Activated CD8-positive, alpha-beta T cell treated with anti-CD3 and anti-CD28 coated beads for 36 hours (primary cell): ENCODE results near the gene ALCAM. TPM values are rescaled to one million over a fixed set of nuclear protein-coding genes. Genes with fewer than 3 reads are reported as not detected.

ENCODE experiments used
- ATAC-seq: fragments of 200-7000 bp; cut with Tn5 transposase; one replicate; pipeline ENCODE4 v1.10.0; 2021; ENCODE audit warnings: mild to moderate bottlenecking, moderate library complexity
- CTCF ChIA-PET: fragments of 350-600 bp; sonication (Branson Sonifier 250); formaldehyde crosslinking; loops from one replicate; lab custom pipeline; 2021; ENCODE audit warnings: antibody characterized with exemption; lab: Charles Lee
- POLR2A ChIA-PET: fragments of 350-600 bp; sonication (Branson Sonifier 250); formaldehyde crosslinking; loops from one replicate; lab custom pipeline; 2021; ENCODE audit warnings: antibody characterized with exemption; lab: Charles Lee
- DNase-seq: peaks from one replicate; pipeline ENCODE4 v3.0.0-alpha.2; 2020
- H3K27ac Mint-ChIP-seq: one replicate; pipeline ENCODE4 v1.8.0; 2021; ENCODE audit warnings: mild to moderate bottlenecking, mixed read lengths
- H3K27me3 Mint-ChIP-seq: one replicate; pipeline ENCODE4 v1.8.0; 2021; ENCODE audit warnings: mixed read lengths
- H3K36me3 Mint-ChIP-seq: one replicate; pipeline ENCODE4 v1.8.0; 2021; ENCODE audit warnings: low read depth, mixed read lengths
- H3K4me1 Mint-ChIP-seq: one replicate; pipeline ENCODE4 v1.8.0; 2021; ENCODE audit warnings: low read depth, mixed read lengths
- H3K4me3 Mint-ChIP-seq: one replicate; pipeline ENCODE4 v1.8.0; 2021; ENCODE audit warnings: mild to moderate bottlenecking, moderate library complexity, mixed read lengths
- H3K9me3 Mint-ChIP-seq: one replicate; pipeline ENCODE4 v1.8.0; 2021; ENCODE audit warnings: mixed read lengths
- CTCF ChIP-seq: fragments of 200-600 bp; IDR thresholded peaks from one replicate; pipeline ENCODE4 v1.8.0; 2022; ENCODE audit warnings: antibody characterized with exemption, mild to moderate bottlenecking
- intact Hi-C: fragments of 100-400 bp; cut with micrococcal nuclease; formaldehyde crosslinking; loops from one replicate; pipeline ENCODE4 v1.10.0; 2022
- total RNA-seq, 2 experiments: library from RNA; stranded (reverse); gene quantifications; one replicate each; pipeline ENCODE4 v1.2.3, GENCODE V29; 2021

Gene ALCAM
- total RNA-seq, 2 experiments from 2014 or later, result 13.9 to 14.5 TPM

GRCh38 chr3:105406268-105406667 lies 39.6 kb downstream of the ALCAM start:
- ChIA-PET POLR2A (no interaction called here), CTCF (no interaction called here)
- no peak overlapping the region for H3K4me3 Mint-ChIP-seq
- no peaks in the 10 kb centered on the region for H3K27me3 Mint-ChIP-seq
- DNase-seq (no peak), ATAC-seq (no peak)
- H3K4me1 Mint-ChIP-seq, result no peaks in the 10 kb centered on the region
- peaks cover 9% of the 10 kb centered on the region for H3K9me3 Mint-ChIP-seq
- no peak overlapping the region for H3K27ac Mint-ChIP-seq
- intact Hi-C loops, result no loop called here
- peaks cover 2% of the 10 kb centered on the region for H3K36me3 Mint-ChIP-seq
- no peak for TF ChIP-seq CTCF

- Mint-ChIP-seq H3K27me3 (no peaks in the 10 kb centered on the region), H3K36me3 (no peaks in the 10 kb centered on the region), H3K4me3 (no peak overlapping the region), H3K4me1 (no peaks in the 10 kb centered on the region), H3K27ac (no peak overlapping the region), H3K9me3 (peaks cover 2% of the 10 kb centered on the region)
- DNase-seq (no peak), ATAC-seq (no peak)
- intact Hi-C loops, result no loop called here
- no peak for TF ChIP-seq CTCF
- CTCF ChIA-PET, result no interaction called here
- POLR2A ChIA-PET, result no interaction called here
These were observed 42.7 kb downstream of the ALCAM start for GRCh38 chr3:105409364-105409763.

- Mint-ChIP-seq H3K4me3 (no peak overlapping the region), H3K36me3 (no peaks in the 10 kb centered on the region), H3K27ac (no peak overlapping the region), H3K4me1 (peaks cover 4% of the 10 kb centered on the region), H3K27me3 (no peaks in the 10 kb centered on the region), H3K9me3 (no peaks in the 10 kb centered on the region)
- DNase-seq (no peak), ATAC-seq (no peak)
- ChIA-PET CTCF (no interaction called here), POLR2A (no interaction called here)
- TF ChIP-seq CTCF, result no peak
- intact Hi-C loops, result no loop called here
These were observed 46.7 kb downstream of the ALCAM start for GRCh38 chr3:105413343-105413887.

- Mint-ChIP-seq H3K27me3 (no peaks in the 10 kb centered on the region), H3K27ac (no peak overlapping the region), H3K9me3 (no peaks in the 10 kb centered on the region), H3K36me3 (no peaks in the 10 kb centered on the region), H3K4me1 (peaks cover 4% of the 10 kb centered on the region), H3K4me3 (no peak overlapping the region)
- no peak for TF ChIP-seq CTCF
- ChIA-PET CTCF (no interaction called here), POLR2A (no interaction called here)
- ATAC-seq (no peak), DNase-seq (no peak)
- intact Hi-C loops, result no loop called here
These were observed 48.1 kb downstream of the ALCAM start for GRCh38 chr3:105414841-105415240.

GRCh38 chr3:105415951-105416350 lies 49.2 kb downstream of the ALCAM start:
- ChIA-PET POLR2A (no interaction called here), CTCF (interaction anchor here (1.1 kb wide), 1 partner anchor 10 kb away, joined by 3 read pairs; no protein-coding TSS in a partner anchor)
- Mint-ChIP-seq H3K27me3 (no peaks in the 10 kb centered on the region), H3K4me1 (peaks cover 4% of the 10 kb centered on the region), H3K9me3 (no peaks in the 10 kb centered on the region), H3K36me3 (no peaks in the 10 kb centered on the region), H3K27ac (no peak overlapping the region), H3K4me3 (no peak overlapping the region)
- DNase-seq, result no peak
- ATAC-seq, result no peak
- intact Hi-C loops, result no loop called here
- no peak for TF ChIP-seq CTCF
